Head of caudate nucleus (tissue), 42 donors: Measurements from ENCODE around the gene YWHAQ.

ENCODE experiments used
- DNase-seq, 42 donors: peaks; one replicate each; pipeline versions ENCODE4 v3.0.0 to v3.0.0-alpha.2; 2020 to 2021; ENCODE audit warnings: mixed read lengths in 7 of 42
- intact Hi-C: fragments of 100-400 bp; cut with DNase I; formaldehyde crosslinking; loops from one replicate; pipeline ENCODE4 v1.15.0; 2022

YWHAQ gene

DNA sequence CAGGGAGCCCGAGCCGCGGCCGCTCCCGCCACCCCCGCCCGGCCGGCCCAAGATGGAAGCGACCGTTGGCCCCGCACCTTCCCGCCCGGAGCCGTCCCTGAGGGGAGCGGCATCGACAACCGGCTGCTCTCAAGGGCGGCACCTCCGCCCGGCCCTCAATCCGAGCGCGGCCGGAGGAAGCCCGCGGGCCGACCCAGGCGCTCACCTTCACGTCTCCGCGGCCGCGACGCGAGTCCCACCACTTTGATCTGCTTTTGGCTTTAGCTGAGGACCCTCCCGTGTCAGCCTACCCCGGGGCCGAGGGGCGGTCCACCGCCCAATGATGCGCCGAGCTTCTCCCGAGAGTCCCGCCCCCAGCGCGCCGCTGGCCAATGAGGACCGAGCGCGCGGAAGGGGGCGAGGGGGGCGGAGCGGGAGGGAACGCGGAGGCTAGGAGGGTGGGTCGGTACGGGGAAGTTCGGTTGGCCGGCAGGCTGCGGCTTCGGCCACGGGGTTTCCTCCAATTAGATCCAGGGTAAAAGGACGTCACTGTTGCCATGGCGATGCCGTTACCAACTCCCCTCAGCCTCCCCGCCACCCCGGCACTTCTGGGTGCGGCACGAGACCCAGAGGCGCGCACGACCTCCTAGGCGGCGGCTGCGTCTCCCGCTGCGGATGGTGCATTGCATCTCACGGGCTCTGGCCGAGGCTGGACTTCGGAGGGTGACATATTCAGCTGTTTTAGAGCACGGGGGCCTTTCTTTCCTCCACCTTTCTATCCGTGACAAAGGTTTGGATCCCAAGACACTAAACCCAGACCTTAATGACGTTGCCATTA, at the start of gene YWHAQ:
Gene YWHAQ, minus strand, starts transcription at position 262 of the 817 bp plus-strand sequence. CDS start 545 bp downstream, outside the sequence.
- peak; percentile 95 to 100 (median 99) for DNase-seq
- intact Hi-C loops = loop anchor here (5.0 to 10.0 kb wide), 2 partner anchors 74 to 156 kb away; partner anchors contain the start of genes ADAM17 and IAH1

DNA sequence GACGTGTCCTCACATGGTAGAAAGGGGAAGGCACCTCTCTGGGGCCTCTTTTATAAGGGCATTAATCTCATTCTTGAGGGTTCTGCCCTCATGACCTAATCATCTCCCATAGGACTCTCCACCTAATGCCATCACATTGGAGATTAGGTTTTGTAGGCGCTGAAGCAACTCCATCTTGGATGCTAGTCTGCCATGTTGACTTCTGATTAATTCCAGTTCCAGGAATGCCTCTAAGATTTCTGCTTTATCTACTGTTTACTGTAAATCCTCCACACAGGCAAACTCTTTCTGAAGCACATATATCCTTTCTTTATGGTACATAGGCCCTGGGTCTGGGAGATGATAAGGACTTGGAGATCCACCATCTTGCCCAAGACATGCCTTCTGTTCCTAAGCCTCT, 49.3 kb upstream of the YWHAQ start:
- DNase-seq = no peak
- intact Hi-C loops = no loop called here

DNA sequence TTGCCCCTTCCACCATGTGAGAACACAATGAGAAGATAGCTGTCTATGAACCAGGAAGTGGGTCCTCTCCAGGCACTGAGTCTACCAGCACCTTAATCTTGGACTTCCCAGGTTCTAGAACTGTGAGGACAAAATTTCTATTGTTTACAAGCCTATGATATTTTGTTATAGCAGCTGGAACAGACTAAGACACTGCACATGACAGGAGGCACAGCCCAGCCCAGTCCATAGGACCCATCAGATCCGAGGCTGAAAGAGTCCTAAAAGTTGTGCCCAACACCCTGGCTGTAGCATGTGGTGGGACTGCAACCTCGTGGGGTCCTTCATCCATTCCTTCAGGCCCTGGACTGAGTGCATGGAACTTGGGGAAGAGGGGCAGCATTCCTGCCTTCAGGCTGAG, 48.4 kb upstream of the YWHAQ start:
- intact Hi-C loops = no loop called here
- DNase-seq = no peak

DNA sequence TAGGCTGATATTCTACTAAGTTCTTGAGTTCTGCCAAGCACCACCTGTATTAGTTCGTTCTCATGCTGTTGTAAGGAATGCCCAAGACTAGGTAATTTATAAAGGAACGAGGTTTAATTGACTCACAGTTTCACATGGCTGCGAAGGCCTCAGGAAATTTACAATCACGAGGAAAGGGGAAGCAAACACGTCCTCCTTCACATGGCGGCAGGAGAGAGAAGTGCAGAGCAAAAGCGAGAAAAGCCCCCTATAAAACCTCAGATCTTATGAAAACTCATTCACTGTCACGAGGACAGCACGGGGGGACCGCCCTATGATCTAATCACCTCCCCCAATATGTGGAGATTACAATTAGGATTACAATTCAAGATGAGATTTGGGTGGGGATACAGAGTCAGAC, 47.7 kb upstream of the YWHAQ start:
- intact Hi-C loops = no loop called here
- DNase-seq = no peak

DNA sequence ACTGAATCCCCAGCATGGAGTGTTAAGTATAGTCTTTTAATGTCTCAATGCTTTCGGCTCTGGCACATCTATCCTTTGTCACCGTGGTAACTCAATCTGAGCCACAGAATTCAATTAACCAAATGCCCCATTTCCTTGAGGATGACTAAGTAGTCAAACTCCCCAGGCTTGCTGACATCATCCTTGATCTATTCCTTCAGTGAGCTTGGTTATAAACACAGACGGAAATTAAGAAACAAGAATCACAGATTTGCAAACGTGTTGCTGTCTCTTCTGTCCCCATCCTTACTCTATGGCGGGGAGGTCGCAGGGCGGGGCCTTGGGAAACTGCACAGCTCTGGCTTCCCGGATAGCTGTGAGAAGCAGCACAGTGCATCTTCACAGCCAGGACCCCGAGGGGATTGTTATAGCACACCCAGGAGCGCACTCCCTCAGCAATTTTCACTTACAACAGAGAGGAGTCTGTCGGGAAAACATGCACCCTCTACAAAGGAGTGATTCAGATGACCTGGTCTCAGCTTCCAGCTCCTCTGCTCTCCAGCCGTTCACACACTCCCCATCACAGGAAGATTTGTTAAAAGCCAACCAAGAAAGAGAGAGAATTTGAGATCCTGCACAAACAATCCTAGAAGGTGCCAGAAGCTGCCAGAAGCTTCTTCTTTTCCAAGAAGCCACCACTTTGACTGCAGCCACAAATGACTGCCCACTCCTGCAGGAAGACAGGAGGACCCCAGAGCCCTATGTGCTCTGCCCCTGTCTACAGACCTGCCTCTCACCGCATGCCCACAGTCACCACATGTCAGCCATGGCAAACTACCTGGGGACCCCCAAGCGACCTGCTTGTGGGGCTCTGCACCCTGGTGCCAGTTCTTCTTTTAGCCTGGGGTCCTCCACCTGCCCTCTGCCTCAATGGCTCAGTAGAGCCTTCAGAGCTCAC, 44.9 kb upstream of the YWHAQ start:
- intact Hi-C loops = no loop called here
- peak in 23 of 42 donors; percentile 15 to 81 (median 34) for DNase-seq

DNA sequence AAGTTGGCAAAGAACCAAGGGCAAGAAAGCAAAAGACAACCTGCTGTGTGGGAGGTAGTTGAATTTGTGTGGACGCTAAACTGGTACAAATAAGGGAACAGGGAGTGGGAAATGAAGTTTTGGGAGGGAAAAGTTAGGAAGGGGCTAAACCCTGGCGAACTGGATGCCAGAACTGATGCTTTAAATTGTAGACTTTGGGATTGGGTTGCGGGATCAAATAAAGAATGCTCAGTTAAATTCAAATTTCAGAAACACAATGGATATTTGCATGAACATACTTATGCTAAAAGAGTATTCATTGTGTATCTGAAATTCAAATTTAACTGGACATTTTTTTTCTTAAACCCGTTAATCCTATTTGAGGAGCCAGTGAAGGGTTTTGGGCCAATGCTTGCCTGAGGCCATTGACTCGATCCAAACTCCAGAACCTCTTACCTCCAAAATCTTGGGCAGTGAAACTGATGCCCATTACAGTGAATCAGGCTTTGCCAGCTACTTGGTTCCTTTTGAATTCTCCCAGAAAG, 44.2 kb upstream of the YWHAQ start:
- DNase-seq = no peak
- intact Hi-C loops = no loop called here

DNA sequence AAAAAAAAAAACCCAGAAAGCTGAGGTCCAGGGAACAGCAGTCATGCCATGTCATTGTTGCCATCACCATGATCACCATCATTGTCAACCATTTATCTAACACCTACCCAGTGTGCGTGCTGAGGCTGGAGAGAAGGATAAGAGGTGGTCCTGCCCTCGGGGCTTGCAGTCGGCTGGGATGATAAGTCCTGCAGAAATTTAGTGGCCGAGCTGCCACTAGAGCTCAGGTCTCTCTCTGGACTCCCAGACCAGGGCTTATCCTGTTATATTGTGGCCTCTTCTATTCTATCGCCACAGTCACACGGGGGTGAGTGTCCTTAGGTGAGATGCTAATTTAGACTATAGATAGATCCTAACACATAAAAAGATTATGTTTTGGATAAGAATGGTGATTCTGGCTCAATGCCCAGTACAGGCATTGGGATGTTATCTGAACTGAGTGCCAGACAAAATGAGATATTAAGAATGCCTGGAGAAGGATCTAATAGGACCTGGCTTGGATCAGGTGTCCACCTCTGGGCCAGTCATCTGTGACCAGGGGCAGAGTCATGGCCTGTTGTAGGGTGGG, 43.2 kb upstream of the YWHAQ start:
- DNase-seq = no peak
- intact Hi-C loops = no loop called here

DNA sequence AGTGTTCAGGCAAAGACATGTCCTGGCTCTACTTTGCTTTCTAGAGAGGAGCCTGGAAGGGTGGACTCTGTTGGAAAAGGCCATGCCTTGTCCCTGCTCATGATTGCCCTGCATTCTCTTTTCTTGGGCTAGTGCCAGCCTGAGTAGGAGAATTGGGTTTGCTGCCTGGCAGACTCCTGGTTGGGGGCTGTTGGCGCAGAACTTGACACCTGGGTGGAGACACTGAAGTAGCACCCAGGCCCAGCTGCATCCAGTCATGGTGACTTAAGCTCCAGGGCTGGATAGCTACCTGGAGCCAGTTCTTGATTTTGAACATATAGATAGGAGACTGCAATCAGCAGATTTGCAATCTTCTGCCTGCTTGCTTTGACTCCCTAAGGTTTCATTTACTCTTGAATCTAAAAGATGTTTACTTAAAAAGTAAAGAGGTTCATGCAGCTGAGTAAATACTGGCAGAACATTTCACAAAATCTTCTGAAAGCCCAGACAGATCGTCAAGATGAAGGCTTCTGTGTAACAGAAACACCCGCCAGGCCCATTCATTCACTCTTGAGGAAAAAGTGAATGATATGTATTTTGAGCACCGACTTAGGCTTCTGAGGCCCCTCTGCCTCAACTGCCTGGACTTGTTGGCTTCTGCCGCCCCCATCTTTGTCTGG, 38.0 kb upstream of the YWHAQ start:
- DNase-seq = peak in 3 of 42 donors; percentile 20 to 51 (median 25)
- intact Hi-C loops = no loop called here

DNA sequence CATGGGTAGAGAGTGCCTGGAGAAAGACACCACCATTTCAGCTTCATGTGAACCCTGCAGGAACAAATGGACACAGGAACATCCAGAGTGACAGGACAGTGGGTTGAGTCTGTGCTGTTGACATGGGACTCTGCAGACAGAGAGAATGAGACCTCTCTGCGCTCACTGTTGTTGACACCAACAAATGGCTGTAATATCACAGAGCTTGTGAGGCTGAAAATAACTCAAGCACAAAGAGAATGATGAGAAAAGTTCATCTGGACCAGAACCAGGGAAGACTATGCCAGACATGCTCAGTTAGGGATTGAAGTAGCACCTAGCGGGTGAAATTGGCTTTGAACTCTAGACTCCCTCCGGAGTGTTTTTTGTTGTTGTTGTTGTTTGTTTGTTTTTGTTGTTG, 37.0 kb upstream of the YWHAQ start:
- intact Hi-C loops = no loop called here
- no peak for DNase-seq

DNA sequence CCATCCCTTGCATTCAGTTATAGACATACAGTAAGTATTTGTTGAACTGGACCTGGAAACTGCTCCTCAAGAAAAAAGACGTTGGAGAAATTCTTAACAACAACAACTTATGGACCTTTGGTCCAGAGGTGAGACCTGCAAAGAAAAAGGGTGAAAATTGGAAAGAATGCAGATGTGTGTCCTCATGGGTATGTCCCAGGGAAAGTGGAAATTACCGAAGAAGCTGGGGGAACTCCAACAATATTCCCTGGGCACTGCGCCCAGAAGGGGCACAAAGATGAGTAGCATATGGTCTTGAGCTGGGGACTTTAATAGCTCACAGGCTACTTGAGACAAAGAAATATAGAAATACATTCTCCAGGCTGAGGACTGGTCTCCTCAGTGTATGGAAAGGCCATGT, 35.5 kb upstream of the YWHAQ start:
- intact Hi-C loops = no loop called here
- no peak for DNase-seq

DNA sequence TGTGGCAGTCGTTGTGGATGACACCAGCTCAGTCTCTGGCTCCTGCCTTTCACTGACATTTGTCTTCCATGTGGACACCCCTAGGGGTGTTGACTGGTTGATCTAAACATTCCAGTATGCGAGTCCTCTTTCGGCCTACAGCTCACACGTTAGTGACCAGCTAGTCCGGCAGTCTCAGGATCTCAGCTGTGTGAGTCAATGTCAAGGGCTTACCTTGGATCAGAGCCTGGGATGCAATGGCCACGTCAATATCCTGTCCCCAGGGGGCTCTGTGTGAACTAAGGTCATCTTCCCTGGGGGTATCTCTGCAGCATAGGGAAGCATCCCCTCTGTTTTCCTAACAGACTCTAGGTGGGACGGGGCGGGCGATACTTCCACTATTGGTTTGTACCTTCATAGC, 35.1 kb upstream of the YWHAQ start:
- DNase-seq = no peak

DNA sequence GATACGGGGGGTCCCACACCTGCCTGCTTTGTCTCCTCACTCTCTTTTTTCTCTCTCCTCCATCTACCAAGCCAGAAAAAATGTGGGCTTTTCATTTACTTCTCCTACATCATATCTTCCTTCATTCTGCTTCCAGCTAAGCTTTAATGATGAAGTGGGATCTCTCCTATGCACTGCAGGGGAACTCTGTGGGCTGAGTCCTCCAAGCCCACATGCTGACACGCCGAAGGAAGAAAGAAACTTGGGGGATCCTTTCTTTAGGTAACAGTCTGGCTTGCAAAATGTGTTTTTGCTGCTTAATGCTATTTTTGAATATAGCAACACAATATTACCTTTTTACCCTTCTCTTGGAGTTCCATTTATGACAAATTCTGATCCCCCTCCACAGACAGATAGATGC, 33.6 kb upstream of the YWHAQ start:
- peak in 7 of 42 donors; percentile 26 to 55 (median 42) for DNase-seq
- intact Hi-C loops = no loop called here

More for the DNA sequence above, 35.1 kb upstream of the YWHAQ start:
- intact Hi-C loops = no loop called here

DNA sequence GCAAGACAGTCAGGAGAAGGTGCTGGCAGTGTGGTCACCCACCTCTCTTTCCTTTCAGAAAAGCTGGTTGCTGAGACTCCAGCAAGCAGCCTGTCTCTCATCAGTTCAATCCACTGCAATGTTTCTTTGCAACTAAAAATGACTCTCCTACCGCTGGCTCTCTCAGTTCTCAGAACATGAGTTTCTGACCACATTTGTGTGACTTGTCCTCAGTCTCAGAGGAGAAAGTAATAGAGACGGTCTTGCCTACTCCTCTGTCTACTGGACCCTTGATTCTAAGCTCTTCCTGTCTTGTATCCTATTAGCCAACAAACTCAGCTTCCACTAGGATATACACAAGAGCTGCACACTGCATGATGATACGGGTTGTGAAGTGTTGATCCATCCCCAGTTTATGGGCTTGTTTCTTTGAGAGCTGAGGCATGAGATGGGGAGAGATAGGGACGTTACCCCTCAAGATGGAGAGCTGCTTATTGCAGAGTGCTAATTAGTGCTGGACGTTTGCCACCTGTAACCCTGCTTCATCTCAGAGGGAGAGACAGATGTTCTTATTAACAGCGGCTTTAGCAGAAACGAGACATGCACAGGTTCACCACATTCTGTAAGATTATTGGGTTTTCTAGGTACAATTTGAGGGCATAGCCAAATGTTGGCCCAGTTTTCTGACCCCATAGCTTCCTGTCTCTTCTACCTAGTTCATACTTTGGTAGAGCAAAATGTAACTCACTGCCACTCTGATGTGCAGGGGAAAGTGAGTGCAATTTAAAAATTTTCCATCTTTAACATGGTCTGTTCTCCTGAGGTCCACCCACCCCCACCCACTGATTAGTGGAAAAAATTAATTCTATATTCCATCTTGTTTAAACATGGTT, 32.4 kb upstream of the YWHAQ start:
- no peak for DNase-seq
- intact Hi-C loops = no loop called here

DNA sequence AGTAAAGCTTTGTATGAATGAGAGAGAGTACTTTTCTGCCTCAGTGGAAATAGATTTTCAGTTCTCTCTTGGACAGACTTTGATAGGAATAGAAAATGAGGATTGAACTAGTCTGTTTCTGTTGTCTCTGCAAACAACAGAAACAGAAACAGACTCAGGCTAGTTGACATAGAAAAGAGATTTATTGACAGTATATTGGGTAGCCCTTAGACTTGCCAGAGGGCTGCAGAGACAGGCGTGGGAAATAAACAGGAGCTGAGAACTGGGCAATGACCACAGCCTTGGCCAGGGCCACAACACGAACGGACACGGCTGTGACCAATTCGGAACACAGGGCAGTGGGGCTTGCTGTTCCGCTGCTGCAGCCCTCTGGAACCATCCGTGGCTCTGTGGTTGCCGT, 30.5 kb upstream of the YWHAQ start:
- intact Hi-C loops = no loop called here
- DNase-seq = no peak

DNA sequence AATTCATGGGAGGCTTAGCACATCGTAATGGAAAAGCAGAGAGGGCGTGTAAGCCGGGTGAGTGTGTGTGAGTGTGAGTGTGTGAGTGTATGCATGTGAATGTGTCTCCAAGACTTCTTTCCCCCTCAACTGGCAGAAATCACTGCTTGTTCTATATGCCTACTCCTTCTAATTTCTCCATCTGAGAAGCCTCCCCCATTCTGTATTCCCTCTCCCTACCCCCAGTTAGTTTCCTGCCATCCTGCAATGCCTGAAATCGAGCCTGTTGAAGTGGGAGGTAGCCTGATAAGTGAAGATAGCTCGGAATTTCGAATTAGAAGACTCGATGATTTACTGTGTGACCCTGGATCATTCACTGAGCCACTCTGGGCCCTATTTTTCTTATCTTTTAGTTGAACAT, 30.0 kb upstream of the YWHAQ start:
- intact Hi-C loops = no loop called here
- peak in 17 of 42 donors; percentile 18 to 79 (median 39) for DNase-seq

DNA sequence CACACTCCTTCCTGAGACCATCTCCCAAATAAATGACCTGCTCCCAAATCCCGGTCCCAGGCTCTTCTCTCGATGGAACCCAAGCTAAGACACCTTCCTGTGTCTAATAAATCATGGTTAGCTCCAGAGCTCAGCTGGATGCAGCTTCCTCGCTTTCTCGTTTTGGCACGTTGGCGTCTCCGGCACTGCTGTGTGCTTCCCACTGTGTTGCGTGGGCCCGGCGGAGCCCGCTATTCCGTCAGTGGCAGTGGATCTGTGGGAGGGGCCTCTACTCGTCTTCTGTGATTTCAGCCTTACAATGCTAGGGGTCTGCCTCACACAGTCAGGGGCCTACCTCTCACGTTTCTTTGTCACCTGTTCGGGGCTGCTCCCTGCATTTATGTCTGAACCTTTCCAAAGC, 29.4 kb upstream of the YWHAQ start:
- peak in 37 of 42 donors; percentile 24 to 86 (median 64) for DNase-seq
- intact Hi-C loops = no loop called here

DNA sequence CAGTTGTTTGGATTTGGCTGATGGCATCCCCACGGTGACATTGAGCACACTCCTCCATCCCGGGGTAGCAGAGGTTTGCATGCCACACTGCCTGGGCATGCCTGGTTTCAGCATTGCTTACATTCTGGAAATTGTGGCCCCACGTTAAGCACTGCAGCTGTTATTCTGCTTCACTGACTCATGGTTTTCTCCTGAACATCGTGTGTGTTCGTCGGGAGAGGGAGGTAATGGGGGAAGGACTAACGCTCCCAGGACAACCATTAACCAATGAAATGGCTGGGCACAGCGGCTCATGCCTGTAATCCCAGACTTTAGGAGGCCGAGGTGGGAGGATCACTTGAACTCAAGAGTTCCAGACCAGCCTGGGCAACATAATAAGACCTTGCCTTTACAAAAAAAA, 28.2 kb upstream of the YWHAQ start:
- intact Hi-C loops = loop anchor here (10.0 kb wide), 1 partner anchor 116 kb away; no protein-coding TSS in a partner anchor
- no peak for DNase-seq

DNA sequence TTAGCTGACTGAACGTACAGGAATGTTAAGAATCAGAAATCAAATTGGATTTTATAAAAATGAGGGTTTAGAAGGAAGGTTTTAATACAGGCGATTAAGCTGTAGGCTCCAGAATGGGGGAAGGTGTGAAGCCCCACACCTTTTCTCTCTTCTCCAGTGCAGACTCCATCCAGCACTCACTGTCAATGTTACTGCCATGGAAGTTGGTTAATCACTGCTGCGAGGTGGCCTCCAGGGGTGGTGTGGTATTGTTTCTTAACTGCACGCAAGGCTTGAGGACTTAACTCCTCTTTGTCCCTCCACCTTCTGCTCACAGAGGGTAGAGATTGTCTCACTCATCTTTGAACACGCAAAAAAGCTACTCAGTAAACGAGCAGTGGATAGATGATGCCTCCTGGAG, 26.9 kb upstream of the YWHAQ start:
- intact Hi-C loops = loop anchor here (10.0 kb wide), 1 partner anchor 117 kb away; no protein-coding TSS in a partner anchor
- DNase-seq = no peak
